ENCODE data around the gene PHOX2A.
"Not testable (repeated sequence)": the region's sequence is repeated elsewhere in the genome, so short reads cannot be mapped to it uniquely, and the experiment has no call there.

The PHOX2A gene

GRCh38 chr11:72244060-72244360 lies at the start of gene PHOX2A:
Gene PHOX2A, minus strand, starts transcription at chr11:72244176. Its CDS starts 172 bp downstream, at chr11:72244004.
- DNase-seq: no peak

GRCh38 chr11:72293391-72293790 lies 49.4 kb upstream of the PHOX2A start:
- DNase-seq: no peak

GRCh38 chr11:72292106-72292785 lies 48.3 kb upstream of the PHOX2A start:
- no peak for DNase-seq

GRCh38 chr11:72290741-72291140 lies 46.8 kb upstream of the PHOX2A start:
- not testable (repeated sequence) for DNase-seq

GRCh38 chr11:72287293-72287692 lies 43.3 kb upstream of the PHOX2A start:
- DNase-seq: no peak

- DNase-seq: no peak
Measured at GRCh38 chr11:72283947-72284346, 40.0 kb upstream of the PHOX2A start.

GRCh38 chr11:72280726-72281315 lies 36.8 kb upstream of the PHOX2A start:
- no peak for DNase-seq

- DNase-seq: no peak
Measured at GRCh38 chr11:72280037-72280436, 36.1 kb upstream of the PHOX2A start.

- no peak for DNase-seq
Measured at GRCh38 chr11:72278905-72279304, 34.9 kb upstream of the PHOX2A start.

- DNase-seq: no peak
Measured at GRCh38 chr11:72274435-72274834, 30.5 kb upstream of the PHOX2A start.

- DNase-seq: no peak
Measured at GRCh38 chr11:72271980-72272379, 28.0 kb upstream of the PHOX2A start.

- DNase-seq: no peak
Measured at GRCh38 chr11:72267956-72268617, 24.1 kb upstream of the PHOX2A start.

GRCh38 chr11:72266960-72267359 lies 23.0 kb upstream of the PHOX2A start:
- DNase-seq: not testable (repeated sequence)

GRCh38 chr11:72265951-72266350 lies 22.0 kb upstream of the PHOX2A start:
- DNase-seq: no peak

GRCh38 chr11:72263361-72263760 lies 19.4 kb upstream of the PHOX2A start:
- no peak for DNase-seq

- no peak for DNase-seq
Measured at GRCh38 chr11:72260574-72260973, 16.6 kb upstream of the PHOX2A start.

GRCh38 chr11:72259490-72259889 lies 15.5 kb upstream of the PHOX2A start:
- DNase-seq: no peak

GRCh38 chr11:72257570-72257969 lies 13.6 kb upstream of the PHOX2A start:
- DNase-seq: no peak

GRCh38 chr11:72254299-72254993 lies 10.5 kb upstream of the PHOX2A start:
- no peak for DNase-seq

- no peak for DNase-seq
Measured at GRCh38 chr11:72253392-72253791, 9.4 kb upstream of the PHOX2A start.

- no peak for DNase-seq
Measured at GRCh38 chr11:72251614-72252013, 7.6 kb upstream of the PHOX2A start.

GRCh38 chr11:72250661-72251464 lies 6.9 kb upstream of the PHOX2A start:
- DNase-seq: no peak

GRCh38 chr11:72249961-72250360 lies 6.0 kb upstream of the PHOX2A start:
- DNase-seq: no peak
